ENCODE results near the gene CBLB. TPM values are rescaled to one million over a fixed set of nuclear protein-coding genes. Genes with fewer than 3 reads are reported as not detected.

The CBLB gene
- total RNA-seq, 2 donors from 2014 or later, result 28.2 to 62.8 TPM

DNA sequence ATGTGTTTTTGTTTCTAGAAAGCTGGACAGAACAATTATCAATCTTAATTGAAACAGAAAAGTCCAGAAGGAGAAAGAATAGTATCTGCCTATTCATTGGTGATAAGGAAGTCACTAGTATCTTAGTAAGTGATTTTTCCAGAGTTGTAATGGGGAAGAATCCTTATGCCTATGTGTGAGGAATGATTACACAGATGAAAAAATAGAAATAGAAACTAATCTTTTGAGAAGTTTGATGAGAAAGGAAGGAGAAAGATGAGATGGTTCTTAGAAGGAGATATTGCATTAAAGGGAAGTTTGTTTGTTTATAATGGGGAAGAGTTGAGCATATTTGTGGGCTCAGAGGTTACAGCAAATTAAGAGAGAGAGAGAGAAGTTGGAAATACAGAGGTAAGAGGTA, 42.7 kb upstream of the CBLB start:
- no peak for DNase-seq (ENCODE audit: low spot score)
- Histone ChIP-seq H3K4me3 (no peak overlapping the region), H3K36me3 (no peaks in the 10 kb centered on the region), H3K27me3 (replicated peaks; ENCODE audit: insufficient read depth) (no peaks in the 10 kb centered on the region), H3K4me1 (replicated peaks) (no peaks in the 10 kb centered on the region), H3K9me3 (no peaks in the 10 kb centered on the region), H3K27ac (no peak overlapping the region)
- intact Hi-C loops (cut with DNase I), result no loop called here
- no peak for TF ChIP-seq POLR2A (IDR thresholded peaks at IDR 0.05)
- TF ChIP-seq CTCF (IDR thresholded peaks at IDR 0.05), result no peak
- no peak for TF ChIP-seq POLR2AphosphoS5 (IDR thresholded peaks at IDR 0.05)

- no peak overlapping the region for H3K27ac ChIP-seq
Measured at GRCh38 chr3:105907777-105908176, 39.0 kb upstream of the CBLB start.

DNA sequence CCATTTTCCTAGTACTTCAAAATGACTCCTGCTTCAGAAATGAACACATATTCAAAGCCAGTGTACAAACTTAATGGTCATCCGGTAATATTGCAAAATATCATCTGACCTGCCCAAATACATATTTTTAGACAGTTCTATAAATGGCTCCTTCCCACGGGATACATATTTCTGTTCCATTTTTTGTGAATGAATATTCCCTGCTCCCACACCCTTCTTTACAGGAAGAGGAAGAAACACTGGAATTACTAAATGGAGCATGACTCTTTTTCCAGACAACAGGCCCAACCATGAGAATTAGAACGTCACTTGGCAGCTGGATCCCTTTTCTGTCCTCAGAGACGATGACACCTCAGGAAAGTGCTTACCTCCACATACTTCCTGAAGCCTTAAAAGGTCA, 38.0 kb upstream of the CBLB start:
- no peak overlapping the region for H3K27ac ChIP-seq

More at GRCh38 chr3:105907777-105908176, 39.0 kb upstream of the CBLB start:
- no peak for DNase-seq (ENCODE audit: low spot score)
- Histone ChIP-seq H3K4me1 (replicated peaks) (no peaks in the 10 kb centered on the region), H3K9me3 (no peaks in the 10 kb centered on the region), H3K27me3 (replicated peaks; ENCODE audit: insufficient read depth) (no peaks in the 10 kb centered on the region), H3K4me3 (no peak overlapping the region), H3K36me3 (no peaks in the 10 kb centered on the region)
- WGBS, result 31% methylated on average over 3 of the region's 3 CpGs
- TF ChIP-seq POLR2AphosphoS5 (IDR thresholded peaks at IDR 0.05) (no peak), CTCF (IDR thresholded peaks at IDR 0.05) (no peak), POLR2A (IDR thresholded peaks at IDR 0.05) (no peak)
- intact Hi-C loops (cut with DNase I), result no loop called here

DNA sequence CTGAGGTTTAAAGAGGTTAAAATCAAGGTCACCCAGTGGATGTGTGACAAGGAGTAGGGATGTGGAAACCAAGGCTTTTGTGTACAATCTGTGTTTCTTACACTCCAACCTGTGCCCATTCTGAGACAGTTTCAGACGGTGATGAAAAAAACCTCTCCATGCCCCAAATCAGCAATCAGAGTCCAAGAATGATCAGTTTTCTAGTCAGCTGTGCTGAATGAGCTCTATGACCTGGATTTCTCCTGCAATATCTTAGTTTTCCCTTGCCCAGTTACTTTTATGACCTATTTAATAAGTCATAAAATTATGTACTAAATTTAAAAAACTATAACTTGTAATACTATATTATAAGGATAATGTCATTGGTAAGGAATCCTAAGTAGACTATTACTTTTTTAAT, 37.5 kb upstream of the CBLB start:
- no peak for TF ChIP-seq POLR2A (IDR thresholded peaks at IDR 0.05)
- TF ChIP-seq POLR2AphosphoS5 (IDR thresholded peaks at IDR 0.05), result no peak
- no peak for TF ChIP-seq CTCF (IDR thresholded peaks at IDR 0.05)
- DNase-seq (ENCODE audit: low spot score), result no peak
- H3K27me3 ChIP-seq (replicated peaks; ENCODE audit: insufficient read depth), result no peaks in the 10 kb centered on the region
- no peaks in the 10 kb centered on the region for H3K36me3 ChIP-seq
- H3K9me3 ChIP-seq, result no peaks in the 10 kb centered on the region
- intact Hi-C loops (cut with DNase I), result no loop called here
- 70% methylated on average over 1 of the region's 1 CpG for WGBS
- H3K4me1 ChIP-seq (replicated peaks), result no peaks in the 10 kb centered on the region
- H3K4me3 ChIP-seq, result no peak overlapping the region
- H3K27ac ChIP-seq, result no peak overlapping the region

More for the DNA sequence above, 38.0 kb upstream of the CBLB start:
- TF ChIP-seq POLR2AphosphoS5 (IDR thresholded peaks at IDR 0.05) (peak; percentile 34), POLR2A (IDR thresholded peaks at IDR 0.05) (no peak)
- 57% methylated on average over 4 of the region's 4 CpGs for WGBS
- no peaks in the 10 kb centered on the region for H3K4me1 ChIP-seq (replicated peaks)
- intact Hi-C loops (cut with DNase I), result no loop called here
- H3K36me3 ChIP-seq, result no peaks in the 10 kb centered on the region
- no peaks in the 10 kb centered on the region for H3K27me3 ChIP-seq (replicated peaks; ENCODE audit: insufficient read depth)
- no peak for DNase-seq (ENCODE audit: low spot score)
- H3K4me3 ChIP-seq, result no peak overlapping the region
- H3K9me3 ChIP-seq, result no peaks in the 10 kb centered on the region

GRCh38 chr3:105905328-105905727, 36.5 kb upstream of the CBLB start:
- no peaks in the 10 kb centered on the region for H3K36me3 ChIP-seq
- intact Hi-C loops (cut with DNase I), result no loop called here
- no peaks in the 10 kb centered on the region for H3K4me1 ChIP-seq (replicated peaks)
- no peak overlapping the region for H3K4me3 ChIP-seq
- TF ChIP-seq POLR2A (IDR thresholded peaks at IDR 0.05), result no peak
- TF ChIP-seq POLR2AphosphoS5 (IDR thresholded peaks at IDR 0.05), result no peak
- no peak for TF ChIP-seq CTCF (IDR thresholded peaks at IDR 0.05)
- no peaks in the 10 kb centered on the region for H3K27me3 ChIP-seq (replicated peaks; ENCODE audit: insufficient read depth)
- H3K27ac ChIP-seq, result no peak overlapping the region
- no peak for DNase-seq (ENCODE audit: low spot score)
- WGBS, result 36% methylated on average over 1 of the region's 1 CpG
- no peaks in the 10 kb centered on the region for H3K9me3 ChIP-seq

All from prostate gland (tissue), 2 donors.